GM18873 (cell line): ENCODE results near the gene TNNT3.

ENCODE experiments used
- ATAC-seq: cut with Tn5 transposase; IDR thresholded peaks from one replicate; pipeline ENCODE4 v1.9.1; 2021; ENCODE audit warnings: mild to moderate bottlenecking, moderate library complexity, moderate number of reproducible peaks; ENCODE audit not compliant: unreplicated experiment, low FRiP score

The TNNT3 gene

DNA sequence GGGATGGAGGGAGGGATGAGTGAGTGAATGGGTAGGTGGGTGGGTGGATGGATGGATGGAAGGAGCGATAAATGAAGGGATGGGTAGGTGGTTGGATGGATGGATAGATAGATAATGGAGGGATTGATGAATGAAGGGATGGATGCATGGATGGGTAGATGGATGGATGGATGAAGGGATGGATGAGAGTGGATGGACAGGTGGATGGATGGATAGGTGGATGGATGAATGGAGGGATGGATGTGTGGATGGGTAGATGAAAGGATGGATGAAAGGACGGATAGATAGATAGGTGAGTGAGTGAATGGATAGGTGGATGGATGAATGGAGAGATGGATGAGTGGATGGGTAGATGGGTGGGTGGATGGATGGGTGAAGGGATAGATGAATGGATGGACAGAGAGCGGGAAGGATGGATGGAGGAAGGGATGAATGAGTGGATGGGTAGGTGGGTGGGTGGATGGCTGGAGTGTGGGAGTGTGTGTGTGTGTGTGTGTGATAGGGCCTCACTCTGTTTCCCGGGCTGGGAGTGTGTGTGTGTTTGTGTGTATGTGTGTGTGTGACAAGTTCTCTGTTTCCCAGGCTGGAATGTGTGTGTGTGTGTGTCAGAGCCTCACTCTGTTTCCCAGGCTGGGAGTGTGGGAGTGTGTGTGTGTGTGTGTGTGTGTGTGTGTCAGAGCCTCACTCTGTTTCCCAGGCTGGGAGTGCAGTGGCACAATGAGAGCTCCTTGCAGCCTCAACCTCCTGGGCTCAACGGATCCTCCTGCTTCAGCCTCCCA, 25.7 kb upstream of the TNNT3 start:
- no peak for ATAC-seq

DNA sequence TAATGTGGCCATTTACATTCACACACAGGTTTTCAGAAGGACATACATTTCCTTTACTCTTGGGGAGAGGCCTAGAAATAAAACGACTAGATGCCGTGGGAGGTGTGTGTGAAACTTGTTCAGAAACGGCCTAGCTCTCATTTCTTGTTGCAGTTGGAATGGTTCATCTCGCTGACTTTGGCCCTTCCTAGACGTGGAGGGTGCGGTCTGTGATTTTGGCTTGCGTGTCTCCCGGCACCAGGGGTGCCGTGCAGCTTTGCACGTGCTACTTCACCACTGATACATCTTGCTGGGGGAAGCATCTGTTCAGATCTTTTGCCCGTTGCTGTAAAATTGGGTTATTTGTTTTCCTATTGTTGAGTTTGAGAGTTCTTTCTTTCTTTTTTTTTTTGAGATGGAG, 24.7 kb upstream of the TNNT3 start:
- no peak for ATAC-seq

DNA sequence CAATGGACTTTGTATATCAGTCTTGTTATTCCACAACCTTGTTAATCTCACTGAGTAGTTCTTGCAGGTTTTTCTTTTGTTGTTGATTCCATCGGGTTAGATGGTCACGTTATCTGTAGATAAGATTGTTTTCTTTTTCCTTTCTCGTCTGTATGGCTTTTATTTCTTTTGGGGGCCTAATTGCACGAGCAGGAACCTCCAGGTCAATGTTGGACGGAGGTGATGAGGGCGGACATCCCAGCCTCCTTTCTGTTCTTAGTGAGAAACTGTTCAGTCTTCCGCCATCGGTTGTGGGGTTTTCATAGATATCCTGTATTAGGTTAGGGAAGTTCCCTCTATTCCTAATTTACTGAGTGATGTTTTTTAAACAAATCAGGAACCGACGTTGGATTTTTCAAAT, 23.0 kb upstream of the TNNT3 start:
- no peak for ATAC-seq

DNA sequence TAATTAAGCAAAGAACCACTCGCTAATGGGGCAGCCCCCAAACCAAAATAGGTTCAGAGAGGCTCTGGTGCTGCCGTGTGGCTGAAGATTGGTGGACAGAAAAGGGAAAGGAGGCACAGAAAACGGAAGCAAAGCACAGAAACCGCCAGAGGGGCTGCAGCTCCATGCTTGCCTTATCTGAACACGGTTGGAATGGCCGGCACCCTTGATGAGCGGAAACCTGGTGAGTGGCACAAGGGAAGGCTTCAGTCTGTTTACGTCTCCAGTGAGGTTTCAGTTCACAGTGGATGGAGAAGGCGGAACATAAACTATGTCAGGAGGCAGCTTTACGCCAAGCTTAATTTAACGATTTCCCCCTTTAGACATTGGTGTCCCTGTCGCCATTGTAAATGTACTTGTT, 22.6 kb upstream of the TNNT3 start:
- no peak for ATAC-seq

DNA sequence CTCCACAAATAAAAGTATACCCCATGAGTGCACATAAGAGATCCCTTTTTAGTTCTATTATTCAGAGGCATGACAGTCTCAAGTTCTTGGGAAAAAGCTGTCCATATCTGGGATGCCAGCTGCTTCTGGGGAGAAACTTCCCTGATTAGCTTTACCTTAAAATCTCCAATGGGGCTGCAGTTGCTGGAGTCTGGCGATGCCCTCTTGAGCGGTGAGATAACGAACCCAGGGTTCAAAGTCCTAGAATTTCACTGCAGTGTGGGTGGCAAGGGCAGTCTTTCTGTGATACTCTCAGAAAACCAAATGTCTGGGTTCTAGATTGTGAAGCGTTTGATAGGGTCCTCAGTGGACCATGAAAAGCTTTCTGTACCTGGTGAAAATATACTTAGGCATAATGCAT, 20.4 kb upstream of the TNNT3 start:
- ATAC-seq, result no peak

DNA sequence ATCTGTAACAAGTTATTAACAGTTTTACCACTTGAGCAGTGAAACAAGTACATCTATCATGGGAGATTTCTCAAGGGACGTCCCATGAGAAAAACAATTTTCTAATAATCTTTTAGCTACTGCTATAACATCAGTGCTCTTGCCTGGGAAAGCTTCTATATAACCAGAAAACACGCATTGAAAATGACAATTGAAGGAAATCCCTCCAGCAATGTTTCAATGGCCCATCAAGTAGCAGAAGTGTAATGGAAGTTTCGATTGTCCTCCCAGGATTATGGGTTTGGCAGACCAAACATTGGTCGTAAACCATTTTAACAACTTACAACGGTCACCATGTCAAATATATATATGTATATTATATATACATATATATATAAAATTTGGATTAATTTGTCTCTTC, 19.8 kb upstream of the TNNT3 start:
- no peak for ATAC-seq

DNA sequence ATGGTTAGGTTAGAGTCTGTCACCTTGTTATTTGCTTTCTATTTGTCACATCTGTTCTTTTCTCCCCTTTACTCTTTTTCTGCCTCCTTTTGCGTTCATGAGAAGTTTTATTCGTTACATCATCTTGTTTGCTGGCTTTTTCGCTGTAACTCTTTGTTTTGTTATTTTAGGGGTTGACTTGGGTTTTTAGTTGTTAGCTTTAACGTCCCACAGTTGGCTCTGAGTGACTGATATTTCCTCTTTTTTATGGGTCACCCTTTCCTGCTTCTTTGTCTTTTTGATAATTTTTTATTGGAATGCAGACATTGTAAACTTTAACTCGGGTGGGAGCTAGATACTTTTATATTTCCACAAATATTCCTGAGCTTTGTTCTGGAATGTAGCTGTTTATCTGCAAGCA, 13.3 kb upstream of the TNNT3 start:
- no peak for ATAC-seq

DNA sequence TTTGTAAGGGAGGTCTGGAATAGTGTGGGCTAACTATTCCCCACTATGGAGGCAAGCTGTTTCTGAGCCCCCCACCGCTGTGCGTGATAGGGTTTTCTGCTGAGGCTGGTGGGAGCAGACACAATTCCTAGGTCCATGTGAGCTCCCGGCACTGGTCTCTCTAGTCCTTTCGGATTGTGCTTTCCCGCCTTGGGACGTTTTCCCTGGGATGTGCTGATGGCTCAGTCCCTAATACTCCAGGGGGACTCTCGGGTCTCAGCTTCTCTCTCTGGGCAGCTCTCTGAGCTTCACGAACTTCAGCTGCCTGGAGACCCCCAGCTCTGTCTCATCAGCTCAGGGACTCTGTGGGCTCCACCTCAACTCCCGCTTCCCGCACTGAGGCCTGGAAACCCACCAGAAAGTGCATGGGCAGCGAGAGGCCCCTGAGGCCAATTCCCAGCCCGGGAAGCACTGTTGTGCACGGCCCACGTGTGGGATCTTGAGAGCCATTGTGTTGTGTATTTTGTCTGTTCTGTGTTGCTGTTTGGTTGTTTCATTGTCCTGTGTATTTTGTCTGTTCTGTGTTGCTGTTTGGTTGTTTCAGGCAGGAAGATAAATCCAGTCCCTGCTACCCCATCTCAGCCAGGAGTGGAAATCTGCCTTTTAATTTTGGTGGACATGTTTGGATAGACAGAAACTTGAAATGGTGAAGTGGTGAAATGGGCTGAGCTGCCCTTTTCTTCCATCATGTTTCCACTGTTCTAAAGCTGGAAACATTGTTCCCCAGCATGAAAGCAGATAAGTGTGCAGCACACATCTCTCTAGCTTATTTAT, 12.7 kb upstream of the TNNT3 start:
- ATAC-seq, result no peak

DNA sequence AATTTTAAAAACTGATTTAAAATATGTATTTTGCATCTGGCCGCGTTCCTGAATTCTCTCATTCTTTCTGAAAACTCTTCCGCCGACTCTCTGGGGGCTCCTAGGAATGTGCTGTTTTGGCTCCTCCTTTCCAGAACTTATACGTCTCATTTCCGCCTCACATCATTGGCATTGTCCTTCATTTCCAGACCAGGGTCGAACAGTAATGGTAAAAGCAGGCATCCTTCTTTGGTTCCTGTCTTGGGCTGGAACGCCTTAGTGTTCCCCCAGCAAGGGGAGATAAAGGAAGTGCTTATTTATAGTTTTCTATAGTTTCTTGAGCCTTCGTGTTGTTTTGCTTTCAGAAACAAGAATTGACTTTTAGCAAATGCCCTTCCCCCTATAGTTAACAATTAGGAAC, 10.9 kb upstream of the TNNT3 start:
- no peak for ATAC-seq

DNA sequence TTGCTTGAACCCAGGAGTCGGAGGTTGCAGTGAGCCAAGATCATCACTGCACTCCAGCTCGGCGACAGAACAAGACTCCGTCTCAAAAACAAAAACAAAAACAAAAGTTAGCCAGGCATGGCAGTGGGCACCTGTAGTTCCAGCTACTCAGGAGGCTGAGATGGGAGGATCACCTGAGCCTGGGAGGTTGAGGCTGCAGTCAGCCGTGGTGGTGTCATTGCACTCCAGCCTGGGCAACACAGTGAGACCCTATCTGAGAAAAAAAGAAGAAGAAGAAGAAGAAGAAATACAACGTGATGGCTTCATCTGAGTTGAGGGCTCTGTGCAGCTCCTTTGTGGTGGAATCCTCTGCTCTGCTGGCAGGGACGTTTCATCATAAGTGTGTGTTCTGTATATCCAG, 10.0 kb upstream of the TNNT3 start:
- no peak for ATAC-seq

DNA sequence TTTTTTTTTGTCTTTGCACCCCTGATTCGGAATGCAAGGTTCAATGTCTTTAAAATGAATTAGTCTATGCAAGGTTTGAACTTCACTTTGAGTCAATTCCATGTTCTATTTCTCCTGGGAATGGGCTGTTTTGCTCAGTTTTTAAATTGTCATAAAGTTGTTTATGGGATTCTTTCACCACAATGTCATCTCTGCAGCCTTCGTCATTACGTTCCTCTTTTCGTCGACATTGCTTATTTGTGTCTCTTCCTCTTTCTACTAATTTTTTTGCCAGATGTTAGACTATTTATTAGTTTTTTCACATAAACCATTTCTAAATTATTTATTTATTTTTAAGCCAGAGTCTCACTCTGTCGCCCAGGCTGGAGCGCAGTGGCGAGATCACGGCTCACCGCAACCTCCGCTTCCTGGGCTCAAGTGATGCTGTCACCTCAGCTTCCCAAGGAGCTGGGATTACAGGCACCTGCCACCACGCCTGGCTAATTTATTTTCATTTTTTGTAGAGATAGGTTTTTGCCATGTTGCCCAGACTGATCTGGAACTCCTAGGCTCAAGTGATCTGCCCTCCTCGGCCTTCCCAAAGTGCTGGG, 7.1 kb upstream of the TNNT3 start:
- ATAC-seq, result no peak

DNA sequence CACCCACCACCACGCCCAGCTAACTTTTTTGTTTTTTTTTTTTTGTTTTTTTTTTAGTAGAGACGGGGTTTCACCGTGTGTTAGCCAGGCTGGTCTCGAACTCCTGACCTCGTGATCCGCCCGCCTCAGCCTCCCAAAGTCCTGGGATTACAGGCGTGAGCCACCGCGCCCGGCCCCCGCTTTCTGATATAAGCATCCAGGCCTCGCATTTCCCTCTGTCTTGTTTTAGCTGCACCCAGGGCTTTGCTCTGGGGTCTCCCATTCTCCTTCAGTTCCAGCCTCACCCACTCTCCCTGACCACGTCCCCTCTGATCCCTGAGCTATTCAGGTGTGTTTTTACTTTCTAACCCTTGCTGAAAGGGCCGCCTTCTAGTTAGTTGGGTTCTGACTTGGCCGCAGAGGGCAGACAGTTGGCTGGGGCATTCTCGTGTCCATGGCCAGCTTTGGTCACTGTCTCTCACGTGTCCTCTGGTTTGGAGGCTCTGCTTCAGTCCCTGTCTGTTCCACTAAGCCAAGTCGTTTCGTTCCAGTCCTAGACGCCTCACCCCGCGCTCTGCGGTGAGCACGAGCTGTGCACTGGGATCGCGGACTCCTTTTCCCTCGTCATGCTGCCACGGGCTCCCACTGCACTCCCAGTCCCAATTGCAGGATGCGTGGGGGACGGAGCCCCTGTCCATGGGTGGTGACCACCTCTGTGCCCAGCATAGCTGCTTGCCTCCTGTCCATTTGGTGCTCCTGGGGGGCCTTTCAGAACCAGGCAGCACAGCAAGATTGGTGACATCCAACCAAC, 6.0 kb upstream of the TNNT3 start:
- ATAC-seq, result no peak

DNA sequence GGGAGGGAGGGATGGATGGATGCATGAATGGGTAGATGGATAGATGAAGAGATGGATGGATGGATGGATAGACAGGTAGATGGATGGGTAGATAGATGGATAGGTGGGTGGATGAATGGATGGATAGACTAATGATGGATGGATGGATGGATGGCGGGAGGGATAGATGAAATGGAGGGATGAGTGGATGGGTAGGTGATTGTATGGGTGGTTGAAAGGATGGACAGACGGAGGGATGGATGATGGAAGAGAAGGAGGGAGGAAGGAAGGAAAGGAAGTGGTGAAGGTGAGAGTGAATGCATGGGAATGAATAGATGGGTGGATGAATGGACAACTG, 3.7 kb upstream of the TNNT3 start:
- ATAC-seq, result no peak

DNA sequence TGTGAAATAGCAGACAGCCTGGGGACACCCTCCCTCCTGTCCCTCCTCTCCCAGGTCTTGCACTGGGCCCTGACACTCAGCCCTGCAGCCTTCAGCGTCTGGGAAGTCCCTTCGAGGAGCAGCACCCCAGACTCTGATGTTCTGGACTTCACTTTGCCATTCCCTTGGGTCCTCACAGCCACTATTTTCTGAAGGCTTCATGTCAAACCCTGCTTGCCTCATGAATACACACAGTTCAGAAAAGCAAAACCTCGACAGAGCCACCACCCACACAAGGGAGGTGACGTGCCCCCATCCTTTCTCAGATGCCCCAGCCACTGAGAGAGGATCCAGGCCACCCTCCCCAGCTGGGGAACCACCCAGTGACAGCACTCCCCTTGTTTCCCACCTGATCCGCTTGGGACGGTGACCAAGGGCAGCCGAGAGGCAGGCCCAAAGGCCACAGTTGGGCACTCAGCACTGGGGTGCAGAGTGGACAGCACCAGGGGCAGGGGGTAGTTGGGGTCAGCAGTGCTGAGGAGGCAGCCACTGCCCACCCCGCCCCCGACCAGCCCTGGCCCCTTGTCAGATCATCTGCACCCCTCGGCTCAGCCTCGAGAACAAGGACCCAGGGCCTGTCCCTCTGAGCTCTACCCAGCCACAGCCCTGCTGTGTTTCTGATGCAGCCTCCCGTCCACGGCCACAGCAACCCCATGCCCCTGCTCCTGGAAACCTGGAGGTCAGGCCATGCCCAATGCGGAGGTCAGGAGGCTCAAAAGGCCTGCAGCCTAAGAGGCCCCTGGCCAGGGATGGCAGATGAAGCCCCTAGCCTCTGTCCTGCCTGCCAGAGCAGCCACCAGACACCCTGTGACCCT, 3.1 kb upstream of the TNNT3 start:
- ATAC-seq, result no peak

DNA sequence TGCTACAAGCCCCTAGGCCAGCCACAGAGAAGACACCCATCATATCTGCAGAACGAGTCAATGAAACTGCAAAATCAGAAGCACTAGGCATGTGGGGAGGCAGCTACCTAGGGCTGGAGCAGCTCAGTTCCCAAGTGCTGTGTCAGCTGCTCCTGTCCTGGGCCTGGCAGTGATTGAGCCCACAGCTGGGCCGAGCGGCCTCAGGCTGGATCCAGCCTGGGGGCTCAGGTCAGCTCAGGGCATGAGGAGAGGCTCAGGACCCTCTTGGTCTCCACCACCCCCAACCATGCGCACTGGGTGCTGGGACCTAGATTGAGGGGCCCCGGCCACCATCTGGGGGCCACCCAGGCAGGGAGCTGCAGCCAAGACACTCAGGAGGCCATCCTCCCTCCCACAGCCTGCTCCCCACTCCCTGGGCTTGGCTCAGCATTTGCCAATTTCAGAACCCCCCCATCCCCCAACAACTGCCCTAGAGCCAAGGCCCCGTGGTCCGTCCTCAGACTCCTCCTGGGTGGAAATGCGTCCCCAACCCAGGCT, 2.4 kb upstream of the TNNT3 start:
- no peak for ATAC-seq

DNA sequence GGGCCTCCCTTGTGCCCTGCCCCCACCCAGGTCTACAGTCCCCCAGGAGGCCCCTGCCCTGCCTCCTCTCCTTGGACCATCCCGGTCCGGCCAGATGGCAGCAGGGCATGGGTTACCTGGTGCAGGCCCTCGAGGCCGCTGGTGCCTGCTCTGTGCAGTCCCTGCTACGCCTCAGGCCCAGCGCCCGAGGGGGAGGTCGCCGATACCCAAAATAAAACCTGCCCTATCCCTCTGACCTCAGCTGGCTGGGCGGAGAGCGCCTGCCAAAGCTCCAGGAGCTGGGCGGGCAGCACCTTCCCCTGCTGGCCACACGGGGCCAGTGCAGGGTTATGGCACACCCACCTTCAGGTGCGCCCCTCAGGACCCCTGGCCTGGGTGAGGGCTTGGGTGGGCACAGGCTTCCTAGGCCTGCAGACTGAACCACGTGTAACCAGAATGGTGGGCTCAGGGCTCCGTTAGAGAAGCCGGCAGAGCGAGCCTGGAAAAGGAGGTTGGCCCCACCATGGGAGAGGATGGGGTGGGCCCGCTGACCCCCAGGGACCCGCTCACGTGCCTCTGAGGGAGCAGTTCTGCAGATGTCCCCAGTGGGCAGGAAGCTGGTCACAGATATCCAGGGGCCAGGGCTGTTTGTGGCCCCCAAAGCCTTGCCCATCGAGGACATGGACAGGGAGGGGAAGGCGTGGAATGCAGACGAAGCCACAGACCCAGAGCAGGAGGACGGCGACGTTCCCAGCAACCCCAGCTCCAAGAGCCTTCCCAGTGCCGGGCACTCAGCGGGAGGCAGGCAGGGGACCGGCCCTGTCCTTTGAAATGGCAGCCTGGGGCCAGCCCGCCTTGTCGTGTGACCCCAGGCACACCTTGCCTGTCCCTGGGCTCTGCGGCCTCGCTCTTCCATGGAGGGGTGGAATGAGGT, 1.7 kb upstream of the TNNT3 start:
- ATAC-seq, result no peak

DNA sequence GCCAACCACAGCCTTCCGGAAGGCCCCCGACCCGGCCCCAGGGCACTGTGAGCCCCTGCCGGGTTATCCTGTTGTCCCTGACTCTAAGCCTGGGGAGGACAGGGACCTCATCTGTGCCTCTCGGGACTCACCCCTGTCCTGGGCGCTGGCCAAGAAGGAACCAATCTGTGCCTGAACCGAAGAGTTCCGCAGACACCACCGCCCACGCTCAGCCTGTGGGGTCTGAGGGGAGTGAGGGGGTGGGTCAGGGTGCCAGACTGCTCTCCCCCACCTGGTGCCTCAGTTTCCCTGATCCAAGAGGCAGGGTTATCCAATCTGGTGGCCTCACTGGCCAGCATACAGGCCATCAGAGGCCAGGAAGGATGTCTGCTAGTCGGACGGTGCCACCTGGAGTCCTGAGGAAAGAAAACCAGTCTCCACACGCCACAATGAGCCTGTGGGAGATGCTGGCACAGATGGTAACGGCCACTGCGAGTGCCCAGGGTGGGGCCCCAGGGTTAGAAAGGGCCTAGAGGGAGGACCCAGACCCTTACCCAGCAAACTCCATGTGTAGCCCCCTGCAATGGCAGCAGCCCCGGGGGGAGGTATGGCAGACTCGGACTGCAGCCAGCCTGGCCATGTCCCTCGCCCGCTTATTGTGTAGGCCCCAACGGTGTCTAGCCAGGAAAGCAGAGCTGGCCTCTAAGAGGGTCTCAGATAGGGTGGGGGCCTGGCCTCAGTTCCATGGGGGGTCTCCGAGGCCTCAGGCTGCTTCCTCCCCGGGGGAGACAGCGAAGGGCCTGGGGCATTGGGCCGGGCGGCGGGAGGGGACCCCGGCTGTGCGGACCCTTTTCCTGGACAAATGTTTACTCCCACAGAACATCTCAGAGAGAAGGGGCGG, 827 bp upstream of the TNNT3 start:
- no peak for ATAC-seq
